ENCODE measurements around the gene PPA1.
"Not testable (repeated sequence)": the region's sequence is repeated elsewhere in the genome, so short reads cannot be mapped to it uniquely, and the experiment has no call there.

DNA sequence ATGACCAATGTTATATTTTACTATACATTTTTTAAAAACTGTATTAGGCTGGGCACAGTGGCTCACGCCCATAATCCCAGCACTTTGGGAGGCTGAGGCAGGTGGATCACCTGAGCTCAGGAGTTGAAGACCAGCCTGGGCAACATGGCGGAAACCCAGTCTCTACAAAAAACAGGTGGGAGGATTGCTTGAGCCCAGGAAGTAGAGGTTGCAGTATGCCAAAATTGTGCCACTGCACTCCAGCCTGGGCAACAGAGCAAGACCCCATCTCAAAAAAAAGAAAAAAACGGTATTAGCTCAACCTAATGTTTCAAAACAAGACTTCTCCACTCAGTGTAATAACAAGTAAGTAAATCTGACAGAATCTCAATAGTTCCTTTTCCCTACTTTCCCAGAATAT is 73.9 kb downstream of the PPA1 start:
- TF ChIP-seq POLR2A, SPI1, POLR2AphosphoS5, TAF1, POU2F2 (IDR thresholded peaks at IDR 0.05; ENCODE audit: low read depth, low read length): not testable (repeated sequence)
